Cardiac fibroblast (primary cell): ENCODE measurements around the gene BORCS5.
A peak's percentile ranks its signal among the peaks of the same experiment; 100 is the strongest.

Source experiments
- DNase-seq, 2 donors: peaks; one replicate each; pipeline versions ENCODE4 v3.0.0 to v3.0.0-alpha.2; 2010; ENCODE audit warnings: low read depth in 2 of 2
- H3K4me3 ChIP-seq, 2 donors: replicated peaks in 1 of 2; 1 replicate in 1 of 2; 2 replicates in 1 of 2; pipeline ENCODE4 v1.5.1; 2011; ENCODE audit warnings: low read depth in 2 of 2, low read length in 2 of 2, mild to moderate bottlenecking in 2 of 2, moderate library complexity in 1 of 2
- TF ChIP-seq, protein P1 (sequence below): IDR thresholded peaks from one replicate; pipeline ENCODE4 v1.5.1; 2011; ENCODE audit warnings: low read depth, mild to moderate bottlenecking, low read length, inconsistent platforms

The BORCS5 gene

DNA sequence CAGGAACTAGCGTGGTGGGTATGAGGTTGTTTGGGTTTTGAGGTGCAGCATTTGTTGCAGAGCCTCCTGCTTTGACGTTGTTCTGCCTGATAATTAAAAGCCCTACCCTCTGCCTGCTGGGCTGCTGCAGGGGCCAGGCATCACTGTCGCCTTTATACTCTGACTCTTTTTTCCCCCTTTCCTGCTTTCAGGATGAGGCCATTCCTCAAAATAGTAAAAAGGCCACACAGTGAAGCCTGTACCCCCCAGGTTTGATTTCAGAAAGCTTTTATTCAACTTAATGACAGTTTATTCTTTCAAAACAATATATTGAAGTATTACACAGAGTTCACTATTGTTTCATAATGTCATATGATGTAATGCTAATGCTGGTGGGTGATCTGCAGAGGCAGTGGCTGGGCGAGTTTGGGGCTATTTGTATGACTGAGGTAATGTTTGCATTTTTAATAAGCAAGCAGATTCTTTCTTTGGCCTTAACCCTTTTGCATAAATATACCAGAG is 9.1 kb downstream of the BORCS5 start:
- DNase-seq: peak in 1 of 2 donors; percentile 43
- TF ChIP-seq, protein P1, sequence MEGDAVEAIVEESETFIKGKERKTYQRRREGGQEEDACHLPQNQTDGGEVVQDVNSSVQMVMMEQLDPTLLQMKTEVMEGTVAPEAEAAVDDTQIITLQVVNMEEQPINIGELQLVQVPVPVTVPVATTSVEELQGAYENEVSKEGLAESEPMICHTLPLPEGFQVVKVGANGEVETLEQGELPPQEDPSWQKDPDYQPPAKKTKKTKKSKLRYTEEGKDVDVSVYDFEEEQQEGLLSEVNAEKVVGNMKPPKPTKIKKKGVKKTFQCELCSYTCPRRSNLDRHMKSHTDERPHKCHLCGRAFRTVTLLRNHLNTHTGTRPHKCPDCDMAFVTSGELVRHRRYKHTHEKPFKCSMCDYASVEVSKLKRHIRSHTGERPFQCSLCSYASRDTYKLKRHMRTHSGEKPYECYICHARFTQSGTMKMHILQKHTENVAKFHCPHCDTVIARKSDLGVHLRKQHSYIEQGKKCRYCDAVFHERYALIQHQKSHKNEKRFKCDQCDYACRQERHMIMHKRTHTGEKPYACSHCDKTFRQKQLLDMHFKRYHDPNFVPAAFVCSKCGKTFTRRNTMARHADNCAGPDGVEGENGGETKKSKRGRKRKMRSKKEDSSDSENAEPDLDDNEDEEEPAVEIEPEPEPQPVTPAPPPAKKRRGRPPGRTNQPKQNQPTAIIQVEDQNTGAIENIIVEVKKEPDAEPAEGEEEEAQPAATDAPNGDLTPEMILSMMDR: no peak
- no peak overlapping the region for H3K4me3 ChIP-seq

DNA sequence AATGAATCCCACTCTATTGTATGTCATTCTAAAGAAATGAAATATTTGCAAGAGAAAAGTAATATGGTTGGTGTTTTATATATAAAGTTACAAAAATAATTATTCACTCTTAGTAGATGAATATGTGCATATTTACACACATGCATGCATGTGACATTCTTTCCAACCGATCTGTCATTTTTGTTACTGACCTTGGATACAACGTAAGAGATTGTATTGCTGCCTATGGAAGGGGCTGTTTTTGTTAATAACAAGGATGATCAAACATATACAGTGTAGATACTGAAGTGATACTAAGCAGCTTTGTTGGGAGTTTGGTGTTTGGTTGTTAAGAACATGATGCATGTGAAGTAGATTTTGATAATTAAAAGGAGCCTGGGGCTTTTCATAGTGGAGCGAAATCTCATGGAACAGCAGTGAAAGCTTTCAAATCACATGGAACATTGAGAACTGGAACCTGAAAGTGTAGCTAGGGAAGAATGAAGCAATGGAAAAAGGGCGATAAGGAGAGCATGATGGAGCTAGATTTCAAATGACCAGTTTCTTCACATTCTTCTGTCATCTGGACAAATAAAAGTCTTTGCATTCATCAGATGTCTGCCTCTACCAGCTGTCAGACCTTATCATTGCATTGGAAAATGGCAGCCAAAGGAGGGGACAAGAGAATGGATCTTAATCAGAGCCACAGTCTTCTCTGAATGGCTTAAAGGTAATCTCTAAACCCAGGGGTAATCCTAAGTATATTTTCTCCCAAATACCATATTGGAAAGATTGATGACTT is 10.0 kb downstream of the BORCS5 start:
- H3K4me3 ChIP-seq: no peak overlapping the region
- DNase-seq: no peak
- TF ChIP-seq, protein P1: no peak

DNA sequence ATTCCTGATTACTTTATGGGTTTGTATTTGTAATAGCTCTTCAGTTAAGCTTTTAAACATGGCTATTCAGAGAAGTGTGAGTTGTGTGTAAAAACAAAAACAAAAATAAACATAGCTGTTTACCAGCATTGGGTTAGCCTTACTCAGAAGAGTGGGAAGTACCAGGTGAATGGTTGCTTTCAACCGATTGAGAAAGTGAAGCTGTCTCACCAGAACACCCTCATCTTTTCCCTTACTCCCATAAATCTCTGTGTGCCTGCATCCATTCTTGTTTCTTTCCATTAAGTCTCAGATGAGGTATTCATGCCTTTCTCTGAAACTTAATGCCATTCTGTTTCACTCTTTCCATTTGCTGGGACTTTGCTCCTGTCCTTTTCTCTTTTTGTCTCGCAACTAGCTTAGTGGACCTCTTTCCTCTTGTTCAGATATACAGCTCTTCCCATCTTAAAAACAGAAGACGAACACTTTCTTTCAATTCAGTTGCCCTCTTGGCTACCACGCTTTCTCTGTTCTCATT is 10.7 kb downstream of the BORCS5 start:
- DNase-seq: no peak
- no peak overlapping the region for H3K4me3 ChIP-seq
- TF ChIP-seq, protein P1: no peak

DNA sequence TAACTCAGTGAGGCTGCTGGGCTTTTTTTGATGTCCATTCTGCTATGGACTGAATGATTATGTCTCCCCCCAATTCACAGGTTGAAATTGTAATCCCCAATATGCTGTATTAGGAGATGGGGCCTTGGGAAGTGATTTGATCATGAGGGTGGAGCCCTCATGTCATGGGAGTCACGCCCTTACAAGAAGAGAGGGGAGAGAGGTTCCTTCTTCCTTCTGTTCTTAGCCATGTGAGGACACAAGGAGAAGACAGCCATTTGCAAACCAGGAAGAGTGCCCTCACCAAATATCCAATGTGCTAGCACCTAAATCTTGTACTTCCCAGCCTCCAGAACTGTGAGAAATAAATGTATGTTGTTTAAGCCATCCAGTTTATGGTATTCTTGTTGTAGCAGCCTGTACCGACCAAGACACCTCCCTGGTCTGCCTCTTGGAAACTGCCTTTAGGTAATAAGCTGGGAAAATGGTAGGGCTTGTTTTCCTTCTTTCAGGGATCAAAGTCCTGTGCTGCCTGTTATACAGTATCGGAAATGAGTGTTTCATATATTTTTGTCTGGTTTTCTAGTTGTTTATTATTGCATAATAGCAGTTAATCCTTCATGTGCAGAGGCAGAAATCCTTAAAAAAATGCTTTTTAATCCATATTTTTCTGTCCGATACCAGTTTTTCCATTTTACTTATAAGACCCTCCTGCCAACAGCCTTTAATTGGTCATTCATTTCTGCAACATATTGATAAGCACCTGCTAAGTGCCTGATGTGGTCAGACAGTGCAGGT is 16.3 kb downstream of the BORCS5 start:
- no peak for DNase-seq
- H3K4me3 ChIP-seq: no peak overlapping the region
- TF ChIP-seq, protein P1: no peak

DNA sequence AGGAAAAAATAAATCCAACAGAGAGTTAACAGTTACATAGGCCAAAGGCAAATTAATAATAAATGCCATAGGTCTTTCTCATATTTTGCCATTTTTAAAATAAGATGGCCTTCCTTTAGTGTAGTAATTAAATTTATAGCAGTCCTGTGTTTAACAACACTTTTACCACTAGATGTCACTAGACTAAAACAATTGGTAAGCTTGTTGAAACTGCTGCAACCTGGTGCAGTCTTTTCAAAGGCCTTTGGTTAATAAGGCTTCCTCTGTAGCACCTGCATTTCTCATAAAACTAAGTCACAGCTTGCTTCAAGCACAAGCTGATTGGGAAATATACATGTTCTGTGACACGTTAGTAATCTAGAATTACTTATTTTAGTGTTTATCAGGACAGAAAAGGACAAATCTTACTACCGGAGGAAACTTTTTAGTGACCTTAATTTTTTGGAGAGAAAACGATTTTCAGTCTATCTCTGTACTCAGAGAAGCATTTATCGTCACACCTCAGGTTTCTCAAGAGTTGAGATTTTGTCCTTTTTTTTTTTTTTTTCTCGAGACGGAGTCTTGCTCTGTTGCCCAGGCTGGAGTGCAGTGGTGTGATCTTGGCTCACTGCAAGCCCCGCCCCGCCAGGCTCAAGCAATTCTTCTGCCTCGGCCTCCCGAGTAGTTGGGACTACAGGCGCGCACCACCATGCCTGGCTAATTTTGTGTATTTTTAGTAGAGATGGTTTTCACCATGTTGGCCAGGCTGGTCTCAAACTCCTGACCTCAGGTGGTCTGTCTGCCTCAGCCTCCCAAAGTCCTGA is 20.0 kb downstream of the BORCS5 start:
- H3K4me3 ChIP-seq: no peak overlapping the region
- peak; percentile 88 for DNase-seq
- TF ChIP-seq, protein P1: peak; percentile 54

DNA sequence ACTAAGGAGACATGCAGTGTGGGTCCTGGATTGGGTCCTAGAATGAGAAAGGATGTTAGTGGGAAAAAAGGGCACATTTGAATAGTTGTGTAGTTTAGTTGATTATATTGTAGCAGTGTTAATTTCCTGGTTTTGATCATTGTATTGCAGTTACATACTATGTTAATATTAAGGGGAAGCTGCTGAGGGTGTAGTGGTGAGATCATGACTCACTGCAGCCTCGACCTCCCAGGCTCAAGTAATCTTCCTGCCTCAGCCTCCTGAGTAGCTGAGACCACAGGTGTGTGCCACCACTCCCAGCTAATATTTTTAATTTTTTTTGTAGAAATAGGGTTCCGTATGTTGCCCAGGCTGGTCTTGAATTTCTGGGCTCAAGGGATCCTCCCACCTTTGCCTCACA is 21.7 kb downstream of the BORCS5 start:
- TF ChIP-seq, protein P1: no peak
- DNase-seq: no peak
- no peak overlapping the region for H3K4me3 ChIP-seq
